ENCODE data around the gene MIGA2.

GRCh38 chr9:128987805-128988204 is 48.6 kb upstream of the MIGA2 start:
- TF ChIP-seq, protein P1, sequence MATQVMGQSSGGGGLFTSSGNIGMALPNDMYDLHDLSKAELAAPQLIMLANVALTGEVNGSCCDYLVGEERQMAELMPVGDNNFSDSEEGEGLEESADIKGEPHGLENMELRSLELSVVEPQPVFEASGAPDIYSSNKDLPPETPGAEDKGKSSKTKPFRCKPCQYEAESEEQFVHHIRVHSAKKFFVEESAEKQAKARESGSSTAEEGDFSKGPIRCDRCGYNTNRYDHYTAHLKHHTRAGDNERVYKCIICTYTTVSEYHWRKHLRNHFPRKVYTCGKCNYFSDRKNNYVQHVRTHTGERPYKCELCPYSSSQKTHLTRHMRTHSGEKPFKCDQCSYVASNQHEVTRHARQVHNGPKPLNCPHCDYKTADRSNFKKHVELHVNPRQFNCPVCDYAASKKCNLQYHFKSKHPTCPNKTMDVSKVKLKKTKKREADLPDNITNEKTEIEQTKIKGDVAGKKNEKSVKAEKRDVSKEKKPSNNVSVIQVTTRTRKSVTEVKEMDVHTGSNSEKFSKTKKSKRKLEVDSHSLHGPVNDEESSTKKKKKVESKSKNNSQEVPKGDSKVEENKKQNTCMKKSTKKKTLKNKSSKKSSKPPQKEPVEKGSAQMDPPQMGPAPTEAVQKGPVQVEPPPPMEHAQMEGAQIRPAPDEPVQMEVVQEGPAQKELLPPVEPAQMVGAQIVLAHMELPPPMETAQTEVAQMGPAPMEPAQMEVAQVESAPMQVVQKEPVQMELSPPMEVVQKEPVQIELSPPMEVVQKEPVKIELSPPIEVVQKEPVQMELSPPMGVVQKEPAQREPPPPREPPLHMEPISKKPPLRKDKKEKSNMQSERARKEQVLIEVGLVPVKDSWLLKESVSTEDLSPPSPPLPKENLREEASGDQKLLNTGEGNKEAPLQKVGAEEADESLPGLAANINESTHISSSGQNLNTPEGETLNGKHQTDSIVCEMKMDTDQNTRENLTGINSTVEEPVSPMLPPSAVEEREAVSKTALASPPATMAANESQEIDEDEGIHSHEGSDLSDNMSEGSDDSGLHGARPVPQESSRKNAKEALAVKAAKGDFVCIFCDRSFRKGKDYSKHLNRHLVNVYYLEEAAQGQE (IDR thresholded peaks at IDR 0.05; ENCODE audit: low read depth), result no peak
- TF ChIP-seq, protein P2, sequence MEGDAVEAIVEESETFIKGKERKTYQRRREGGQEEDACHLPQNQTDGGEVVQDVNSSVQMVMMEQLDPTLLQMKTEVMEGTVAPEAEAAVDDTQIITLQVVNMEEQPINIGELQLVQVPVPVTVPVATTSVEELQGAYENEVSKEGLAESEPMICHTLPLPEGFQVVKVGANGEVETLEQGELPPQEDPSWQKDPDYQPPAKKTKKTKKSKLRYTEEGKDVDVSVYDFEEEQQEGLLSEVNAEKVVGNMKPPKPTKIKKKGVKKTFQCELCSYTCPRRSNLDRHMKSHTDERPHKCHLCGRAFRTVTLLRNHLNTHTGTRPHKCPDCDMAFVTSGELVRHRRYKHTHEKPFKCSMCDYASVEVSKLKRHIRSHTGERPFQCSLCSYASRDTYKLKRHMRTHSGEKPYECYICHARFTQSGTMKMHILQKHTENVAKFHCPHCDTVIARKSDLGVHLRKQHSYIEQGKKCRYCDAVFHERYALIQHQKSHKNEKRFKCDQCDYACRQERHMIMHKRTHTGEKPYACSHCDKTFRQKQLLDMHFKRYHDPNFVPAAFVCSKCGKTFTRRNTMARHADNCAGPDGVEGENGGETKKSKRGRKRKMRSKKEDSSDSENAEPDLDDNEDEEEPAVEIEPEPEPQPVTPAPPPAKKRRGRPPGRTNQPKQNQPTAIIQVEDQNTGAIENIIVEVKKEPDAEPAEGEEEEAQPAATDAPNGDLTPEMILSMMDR (IDR thresholded peaks at IDR 0.05 in 2 of 3, conservative IDR thresholded peaks at IDR 0.05 in 1 of 3; ENCODE audit: borderline replicate concordance in 1 of 3, insufficient read depth in 1 of 3, low read depth in 2 of 3, low read length in 2 of 3), result no peak
- TF ChIP-seq SIN3A (IDR thresholded peaks at IDR 0.05; ENCODE audit: low read depth) (no peak), EZH2phosphoT487 (IDR thresholded peaks at IDR 0.05; ENCODE audit: borderline replicate concordance) (no peak), SRF (IDR thresholded peaks at IDR 0.05; ENCODE audit: low read depth) (no peak)
